ENCODE results near the gene ZNF224. TPM values are rescaled to one million over a fixed set of nuclear protein-coding genes. Genes with fewer than 3 reads are reported as not detected.

Gene ZNF224
- 32.1 and 38.9 TPM in 2 replicates for total RNA-seq

DNA sequence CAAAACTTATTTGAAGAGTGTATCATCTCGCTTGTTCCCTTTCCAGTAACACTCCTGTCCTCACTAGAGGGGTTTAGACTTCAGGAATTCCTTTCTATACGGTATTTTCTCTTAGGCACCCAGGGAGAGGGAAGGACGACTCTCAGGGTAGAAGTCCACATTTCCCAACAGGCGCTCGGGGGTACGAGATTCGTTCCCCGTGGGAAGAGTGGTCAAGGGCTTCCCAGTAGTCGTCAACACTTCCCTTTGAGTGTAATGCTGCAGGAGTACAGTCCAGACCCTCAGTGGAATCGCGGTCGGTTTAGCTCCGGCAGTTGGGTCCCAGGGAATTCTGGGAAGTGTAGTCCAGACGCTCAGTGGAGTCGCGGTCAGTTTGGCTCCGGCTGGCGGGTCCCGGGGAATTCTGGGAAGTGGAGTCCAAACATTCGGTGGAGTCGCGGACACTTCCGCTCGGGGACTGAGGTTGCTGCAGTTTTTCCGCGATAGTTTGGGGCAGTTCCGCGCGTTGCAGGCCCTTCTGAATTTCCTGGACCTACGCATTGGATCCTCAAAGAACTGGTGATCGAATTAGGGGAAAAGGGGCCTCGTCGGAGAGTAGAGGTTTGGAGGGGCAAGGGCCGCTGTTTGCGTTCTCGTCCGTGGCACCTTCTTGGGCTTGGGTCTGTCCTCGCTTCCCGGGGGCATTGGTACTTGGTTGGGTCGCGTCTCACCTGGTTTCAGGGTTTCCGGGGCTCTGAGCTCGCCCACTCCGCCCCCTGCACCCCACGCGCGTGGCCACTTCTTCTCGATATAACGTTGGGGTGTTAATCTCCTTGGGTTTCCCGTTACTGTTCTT, at the start of gene ZNF224:
Gene ZNF224, plus strand, starts transcription at position 431 of the 835 bp plus-strand sequence. CDS start 3,513 bp downstream, outside the sequence.

DNA sequence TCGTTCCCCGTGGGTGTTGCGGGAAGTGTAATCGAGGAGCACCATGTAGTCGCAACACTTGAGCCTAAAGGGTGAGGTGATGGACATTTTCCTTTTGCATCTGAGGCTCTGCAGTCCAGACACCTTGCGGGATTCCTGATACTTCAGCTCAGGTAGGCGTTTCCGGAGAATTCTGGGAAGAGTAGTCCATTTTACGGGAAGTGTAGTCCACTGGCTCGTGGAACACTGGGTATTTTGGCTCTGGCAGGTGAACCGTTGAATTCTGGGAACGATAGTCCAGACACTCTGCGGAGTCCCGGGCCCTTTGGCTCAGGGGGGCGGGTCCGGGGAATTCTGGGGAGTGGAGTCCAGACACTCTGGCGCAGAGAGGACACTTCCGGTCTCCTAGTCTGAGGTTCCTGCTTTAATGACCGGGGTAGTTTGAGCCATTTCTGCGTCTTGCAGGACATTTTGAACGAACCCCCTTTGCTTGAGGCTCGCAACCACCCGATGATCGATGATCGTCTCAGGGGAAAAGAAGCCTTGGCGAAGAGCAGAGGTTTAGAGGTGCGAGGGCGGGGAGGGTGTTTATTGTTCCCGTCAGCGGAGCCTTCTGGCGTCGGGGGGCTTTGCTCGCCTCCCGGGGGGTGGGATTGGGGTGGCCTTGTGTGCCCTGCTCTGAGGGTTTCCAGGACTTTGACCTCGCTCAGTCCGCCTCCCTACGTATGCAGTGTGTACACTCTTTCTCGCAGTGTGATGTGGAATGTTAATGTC, 42.3 kb upstream of the ZNF224 start, which contains the start of gene ZNF223:
Gene ZNF223, plus strand, starts transcription at position 387 of the 753 bp plus-strand sequence. CDS start 3,141 bp downstream, outside the sequence.

DNA sequence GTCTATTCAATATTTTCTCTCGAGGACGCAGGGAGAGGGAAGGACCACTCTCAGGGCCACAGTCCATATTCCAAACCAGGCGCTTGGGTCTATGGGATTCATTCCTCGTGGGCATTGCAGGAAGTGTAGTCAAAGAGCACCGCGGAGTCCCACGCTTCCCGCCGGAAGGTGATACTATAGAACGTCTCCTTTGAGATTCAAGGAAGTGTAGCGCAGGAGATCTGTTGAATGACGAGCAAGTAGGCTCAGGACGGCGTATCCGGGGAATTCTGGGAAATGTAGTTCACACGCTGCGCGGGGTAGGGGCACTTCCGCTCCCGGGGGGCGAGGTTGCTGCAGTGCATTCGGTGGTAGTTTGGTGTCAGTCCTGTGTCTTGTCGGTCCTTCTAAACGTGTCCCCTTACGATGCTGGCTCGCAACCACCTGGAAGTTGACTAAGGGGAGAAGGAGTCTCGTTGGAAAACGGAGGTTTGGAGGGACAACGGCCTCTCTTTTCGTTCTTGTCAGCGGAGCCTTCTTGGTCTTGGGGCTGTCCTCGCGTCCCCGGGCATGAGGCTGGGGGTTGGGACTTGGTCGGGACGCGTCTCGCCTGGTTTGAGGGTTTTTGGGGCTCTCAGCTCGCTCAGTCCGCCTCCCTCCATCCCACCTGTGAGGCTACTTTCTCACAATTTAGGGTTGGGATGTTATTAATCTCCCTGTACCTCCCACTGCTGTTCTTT, 22.2 kb upstream of the ZNF224 start, which contains the start of gene ZNF284:
Gene ZNF284, plus strand, starts transcription at position 336 of the 719 bp plus-strand sequence. CDS start 4,231 bp downstream, outside the sequence.

DNA sequence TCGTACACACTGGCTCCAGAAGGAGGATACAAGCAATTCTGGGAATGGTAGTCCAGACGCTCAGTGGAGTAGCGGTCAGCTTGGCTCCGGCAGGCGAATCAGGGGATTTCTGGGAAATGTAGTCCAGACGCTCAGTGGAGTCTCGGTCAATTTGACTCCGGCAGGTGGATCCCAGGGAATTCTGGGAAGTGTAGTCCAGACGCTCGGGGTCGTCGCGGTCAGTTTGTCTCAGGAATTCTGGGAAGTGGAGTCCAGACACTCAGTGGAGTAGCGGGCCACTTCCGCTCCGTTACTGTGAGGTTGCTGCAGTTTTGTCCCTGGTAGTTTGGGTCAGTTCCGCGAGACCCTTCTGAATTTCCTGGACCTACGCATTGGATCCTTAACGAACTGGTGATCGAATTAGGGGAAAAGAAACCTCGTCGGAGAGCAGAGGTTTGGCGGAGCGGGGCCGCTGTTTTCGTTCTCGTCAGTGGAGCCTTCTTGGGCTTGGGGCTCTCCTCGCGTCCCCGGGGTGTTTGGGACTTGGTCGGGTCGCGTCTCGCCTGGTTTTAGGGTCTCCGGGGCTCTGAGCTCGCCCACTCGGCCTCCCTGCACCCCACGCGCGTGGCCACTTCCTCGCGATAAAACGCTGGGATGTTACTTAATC, 19.1 kb downstream of the ZNF224 start, which contains the start of gene ZNF225:
Gene ZNF225, plus strand, starts transcription at position 262 of the 646 bp plus-strand sequence. CDS start 2,429 bp downstream, outside the sequence.

DNA sequence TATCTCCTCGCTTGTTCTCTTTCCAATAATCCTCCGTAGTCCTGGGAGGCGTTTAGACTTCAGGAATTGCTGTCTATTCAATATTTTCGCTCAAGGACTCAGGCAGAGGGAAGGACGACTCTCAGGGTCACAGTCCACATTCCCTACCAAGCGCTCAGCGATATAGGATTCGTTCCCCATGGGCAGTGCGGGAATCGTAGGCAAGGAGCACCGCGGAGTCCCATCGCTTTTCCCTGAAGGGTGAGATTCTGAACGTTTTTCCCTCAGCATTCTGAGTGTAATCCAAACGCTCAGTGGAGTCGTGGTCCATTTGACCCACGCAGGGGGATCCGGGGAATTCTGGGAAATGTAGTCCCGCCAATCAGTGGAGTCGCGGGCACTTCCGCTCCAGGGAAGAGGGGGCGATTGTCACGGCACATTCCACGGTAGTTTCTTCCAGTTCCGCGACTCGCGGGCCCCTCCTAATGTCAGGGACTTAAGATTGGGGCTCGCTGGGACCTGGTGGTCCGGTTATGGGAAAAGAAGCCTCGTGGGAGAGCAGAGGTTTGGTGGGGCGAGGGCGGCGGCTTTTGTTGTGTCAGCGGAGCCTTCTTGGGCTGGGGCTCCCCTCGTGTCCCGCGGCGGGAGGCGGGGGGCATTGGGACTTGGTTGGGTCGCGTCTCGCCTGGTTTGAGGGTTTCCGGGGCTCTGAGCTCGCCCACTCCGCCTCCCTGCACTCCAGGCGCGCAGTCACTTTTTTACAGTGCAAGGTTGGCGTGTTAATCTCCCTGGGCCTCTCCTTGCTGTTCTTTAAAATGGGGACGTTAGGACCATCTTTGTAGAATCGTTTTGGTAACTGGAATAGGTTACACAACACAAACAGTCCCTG, 47.3 kb downstream of the ZNF224 start, which contains the start of gene ZNF234:
Gene ZNF234, plus strand, starts transcription at position 364 of the 868 bp plus-strand sequence. CDS start 3,079 bp downstream, outside the sequence.

Small RNA genes within 50 kb of the gene (small RNA-seq; reads per million reads assigned to genes)
- not detected for gene RNU6-902P

Other genes with a start within 250 kb of the ZNF224 start
- gene ZNF404, start 210.4 kb upstream of the ZNF224 start, total RNA-seq = 2.4 and 3.8 TPM in 2 replicates
- 14.3 and 20.4 TPM in 2 replicates for gene ZNF45, start 159.1 kb upstream of the ZNF224 start, total RNA-seq
- gene ZNF221, start 143.1 kb upstream of the ZNF224 start, total RNA-seq = 13.1 and 14.4 TPM in 2 replicates
- gene ZNF155, start 110.2 kb upstream of the ZNF224 start, total RNA-seq = 8.0 and 13.3 TPM in 2 replicates
- gene ZNF230, start 91.4 kb upstream of the ZNF224 start, total RNA-seq = 3.2 and 3.7 TPM in 2 replicates
- gene ZNF222, start 69.0 kb upstream of the ZNF224 start, total RNA-seq = 6.2 and 6.9 TPM in 2 replicates
- gene ZNF223, start 42.3 kb upstream of the ZNF224 start, total RNA-seq = 5.2 and 6.2 TPM in 2 replicates
- gene ZNF284, start 22.2 kb upstream of the ZNF224 start, total RNA-seq = 3.2 and 3.4 TPM in 2 replicates
- gene ZNF225, start 19.0 kb downstream of the ZNF224 start, total RNA-seq = 5.6 and 6.5 TPM in 2 replicates
- 10.6 and 12.0 TPM in 2 replicates for gene ZNF234, start 47.2 kb downstream of the ZNF224 start, total RNA-seq
- gene ZNF226, start 70.7 kb downstream of the ZNF224 start, total RNA-seq = 17.6 and 17.8 TPM in 2 replicates
- gene ZNF227, start 118.2 kb downstream of the ZNF224 start, total RNA-seq = 14.9 and 15.7 TPM in 2 replicates
- 1.1 and 1.9 TPM in 2 replicates for gene ZNF233, start 165.5 kb downstream of the ZNF224 start, total RNA-seq
- 5.7 and 7.5 TPM in 2 replicates for gene ZNF235, start 210.7 kb downstream of the ZNF224 start, total RNA-seq